Brain microvascular endothelial cell (primary cell): Measurements from ENCODE around the gene MR1.

Experiments
- DNase-seq: peaks from one replicate; pipeline ENCODE4 v3.0.0-alpha.2; 2020
- H3K27ac ChIP-seq: fragments of 250-450 bp; sonication (Bioruptor Pico); 2 replicates; pipeline ENCODE4 v1.5.1; 2020; ENCODE audit warnings: mild to moderate bottlenecking, moderate library complexity
- H3K27me3 ChIP-seq: fragments of 250-450 bp; sonication (Bioruptor Pico); replicated peaks from 2 replicates; pipeline ENCODE4 v1.5.1; 2020; ENCODE audit warnings: mild to moderate bottlenecking
- H3K36me3 ChIP-seq: fragments of 250-450 bp; sonication (Bioruptor Pico); replicated peaks from 2 replicates; pipeline ENCODE4 v1.5.1; 2020; ENCODE audit warnings: mild to moderate bottlenecking
- H3K4me3 ChIP-seq: 2 replicates; pipeline ENCODE4 v1.5.1; 2011; ENCODE audit warnings: low read depth, mild to moderate bottlenecking, control low read depth, low read length, moderate library complexity
- CTCF ChIP-seq: IDR thresholded peaks from 2 replicates; pipeline ENCODE4 v1.5.1; 2011; ENCODE audit warnings: low read depth, mild to moderate bottlenecking, moderate library complexity, low read length, control low read depth, inconsistent platforms; ENCODE audit errors: missing control alignments
- in situ Hi-C: cut with HindIII; loops from 2 replicates; pipeline ENCODE4 v1.10.0; 2017; ENCODE audit warnings: low sequenced_read_pairs, low pct_ligation_motif_present

Gene MR1

GRCh38 chr1:181033799-181034451, at the start of gene MR1:
TSS of gene MR1 (plus strand) at chr1:181033983. CDS start at chr1:181034008, 25 bp downstream.
- Histone ChIP-seq H3K27ac (peak within 1 kb of the TSS; percentile 6), H3K27me3 (no peaks in the 10 kb centered on the region), H3K36me3 (no peaks in the 10 kb centered on the region), H3K4me3 (peak within 1 kb of the TSS; percentile 20)
- no peak for TF ChIP-seq CTCF
- peak; percentile 47 for DNase-seq
- in situ Hi-C loops, result no loop called here

GRCh38 chr1:180988253-180988752, 45.5 kb upstream of the MR1 start:
- Histone ChIP-seq H3K27me3 (no peaks in the 10 kb centered on the region), H3K4me3 (no peak overlapping the region), H3K27ac (no peak overlapping the region), H3K36me3 (peaks cover 28% of the 10 kb centered on the region)
- TF ChIP-seq CTCF, result no peak
- in situ Hi-C loops, result no loop called here
- no peak for DNase-seq

- H3K27me3 ChIP-seq, result no peaks in the 10 kb centered on the region
- no peak overlapping the region for H3K27ac ChIP-seq
- no peak for TF ChIP-seq CTCF
- H3K36me3 ChIP-seq, result peaks cover 16% of the 10 kb centered on the region
- DNase-seq, result peak; percentile 22
- in situ Hi-C loops, result no loop called here
- H3K4me3 ChIP-seq, result no peak overlapping the region
Measured at GRCh38 chr1:180994262-180994661, 39.5 kb upstream of the MR1 start.

GRCh38 chr1:180997843-180998504, 35.8 kb upstream of the MR1 start:
- no peak overlapping the region for H3K27ac ChIP-seq
- H3K27me3 ChIP-seq, result no peaks in the 10 kb centered on the region
- H3K4me3 ChIP-seq, result no peak overlapping the region
- no peak for TF ChIP-seq CTCF
- no peak for DNase-seq
- in situ Hi-C loops, result no loop called here
- H3K36me3 ChIP-seq, result peaks cover 5% of the 10 kb centered on the region

- Histone ChIP-seq H3K27me3 (no peaks in the 10 kb centered on the region), H3K36me3 (peaks cover 10% of the 10 kb centered on the region), H3K4me3 (no peak overlapping the region), H3K27ac (no peak overlapping the region)
- TF ChIP-seq CTCF, result no peak
- in situ Hi-C loops, result no loop called here
- DNase-seq, result no peak
Measured at GRCh38 chr1:181001091-181001780, 32.5 kb upstream of the MR1 start.
